Trophoblast cell (in vitro differentiated cells and primary cell): Measurements from ENCODE around the gene TSHZ2.

ENCODE experiments used
- DNase-seq, 2 donors: peaks; one replicate each; pipeline ENCODE4 v3.0.0-alpha.2; 2016
- H2AFZ ChIP-seq: 2 replicates; pipeline ENCODE4 v1.6.1; 2013; ENCODE audit warnings: low read length, moderate library complexity, mild to moderate bottlenecking; ENCODE audit not compliant: insufficient read depth, poor library complexity
- H2AK5ac ChIP-seq: 2 replicates; pipeline ENCODE4 v1.6.1; 2013; ENCODE audit warnings: mild to moderate bottlenecking, low read length
- H2BK120ac ChIP-seq: 2 replicates; pipeline ENCODE4 v1.6.1; 2013; ENCODE audit warnings: low read length, mild to moderate bottlenecking, moderate library complexity; ENCODE audit not compliant: insufficient read depth, poor library complexity
- H2BK12ac ChIP-seq: 2 replicates; pipeline ENCODE4 v1.6.1; 2013; ENCODE audit warnings: mild to moderate bottlenecking, low read length, moderate library complexity
- H2BK5ac ChIP-seq: 2 replicates; pipeline ENCODE4 v1.6.1; 2013; ENCODE audit warnings: low read length, low read depth, moderate library complexity, mild to moderate bottlenecking; ENCODE audit not compliant: poor library complexity
- H3K14ac ChIP-seq: 2 replicates; pipeline ENCODE4 v1.6.1; 2013; ENCODE audit warnings: mild to moderate bottlenecking, low read length
- H3K18ac ChIP-seq: 2 replicates; pipeline ENCODE4 v1.6.1; 2013; ENCODE audit warnings: mild to moderate bottlenecking, low read length
- H3K23ac ChIP-seq: 2 replicates; pipeline ENCODE4 v1.6.1; 2013; ENCODE audit warnings: low read length
- H3K27ac ChIP-seq: 2 replicates; pipeline ENCODE4 v1.5.1; 2013; ENCODE audit warnings: low read depth, mild to moderate bottlenecking, inconsistent platforms, low read length, moderate library complexity
- H3K27me3 ChIP-seq: 2 replicates; pipeline ENCODE4 v1.6.1; 2013; ENCODE audit warnings: inconsistent platforms, mild to moderate bottlenecking, low read length, moderate library complexity; ENCODE audit not compliant: insufficient read depth
- H3K36me3 ChIP-seq, 2 experiments: 1 replicate in 1 of 2; 2 replicates in 1 of 2; pipeline ENCODE4 v1.6.1; 2013; ENCODE audit warnings: low read length in 2 of 2, mild to moderate bottlenecking in 2 of 2, moderate library complexity in 1 of 2; ENCODE audit not compliant: insufficient read depth in 2 of 2, control insufficient read depth in 1 of 2
- H3K4ac ChIP-seq: 2 replicates; pipeline ENCODE4 v1.6.1; 2013; ENCODE audit warnings: low read depth, mild to moderate bottlenecking, low read length, moderate library complexity
- H3K4me1 ChIP-seq, 2 experiments: 1 replicate in 1 of 2; 2 replicates in 1 of 2; pipeline ENCODE4 v1.6.1; 2013; ENCODE audit warnings: low read length in 2 of 2, mild to moderate bottlenecking in 2 of 2, moderate library complexity in 1 of 2; ENCODE audit not compliant: insufficient read depth in 2 of 2, control insufficient read depth in 1 of 2
- H3K4me2 ChIP-seq: 2 replicates; pipeline ENCODE4 v1.6.1; 2013; ENCODE audit warnings: inconsistent platforms, mild to moderate bottlenecking, low read length, moderate library complexity
- H3K4me3 ChIP-seq: 2 replicates; pipeline ENCODE4 v1.5.1; 2013; ENCODE audit warnings: mild to moderate bottlenecking, low read depth, low read length, inconsistent platforms
- H3K79me1 ChIP-seq: one replicate; pipeline ENCODE4 v1.6.1; 2013; ENCODE audit warnings: low read length
- H3K79me2 ChIP-seq: 2 replicates; pipeline ENCODE4 v1.6.1; 2013; ENCODE audit warnings: low read length, mild to moderate bottlenecking; ENCODE audit not compliant: control insufficient read depth, insufficient read depth, poor library complexity
- H3K9ac ChIP-seq: 2 replicates; pipeline ENCODE4 v1.6.1; 2013; ENCODE audit warnings: mild to moderate bottlenecking, low read length
- H3K9me3 ChIP-seq: 2 replicates; pipeline ENCODE4 v1.6.1; 2013; ENCODE audit warnings: low read depth, mild to moderate bottlenecking, control low read depth, inconsistent platforms, low read length; ENCODE audit not compliant: insufficient read depth
- H4K12ac ChIP-seq: 2 replicates; pipeline ENCODE4 v1.6.1; 2013; ENCODE audit warnings: low read depth, mild to moderate bottlenecking, low read length, moderate library complexity
- H4K8ac ChIP-seq: 2 replicates; pipeline ENCODE4 v1.6.1; 2013; ENCODE audit warnings: low read depth, mild to moderate bottlenecking, low read length, moderate library complexity
- H4K91ac ChIP-seq: one replicate; pipeline ENCODE4 v1.6.1; 2013; ENCODE audit warnings: low read depth, mild to moderate bottlenecking, low read length, moderate library complexity
- WGBS: extraction: QIAGEN DNeasy Blood & Tissue Kit; methylation state at CpG from one replicate; pipeline ENCODE4 v1.1.7; 2013; ENCODE audit warnings: missing lambda C conversion rate; ENCODE audit not compliant: insufficient read length, insufficient coverage; ENCODE audit errors: extremely low coverage; 5-methylcytosine and 5-hydroxymethylcytosine counted together

Gene TSHZ2

GRCh38 chr20:52971498-52972189 is 514 bp upstream of the TSHZ2 start:
- Histone ChIP-seq H3K9me3 (peaks cover 3% of the 10 kb centered on the region), H2AFZ (no peak overlapping the region), H3K4me1 (peaks cover 0 to 7% of the 10 kb centered on the region in 2 experiments), H3K36me3 (no peaks in the 10 kb centered on the region), H3K79me2 (no peaks in the 10 kb centered on the region), H3K27ac (no peak overlapping the region), H4K91ac (no peak overlapping the region), H4K12ac (no peak overlapping the region), H3K79me1 (no peaks in the 10 kb centered on the region), H2AK5ac (no peak overlapping the region), H4K8ac (no peak overlapping the region), H2BK120ac (no peak overlapping the region), H3K4ac (no peak overlapping the region), H3K4me2 (peak overlapping the region; percentile 74), H3K14ac (no peak overlapping the region), H3K18ac (no peak overlapping the region), H3K9ac (no peak overlapping the region), H2BK12ac (no peak overlapping the region), H3K4me3 (no peak overlapping the region), H3K27me3 (peaks cover 15% of the 10 kb centered on the region), H3K23ac (no peak overlapping the region), H2BK5ac (no peak overlapping the region)
- WGBS = no CpG with 5 or more reads among the region's 16 CpGs
- DNase-seq = no peak

GRCh38 chr20:52972965-52973819 is 1.0 kb downstream of the TSHZ2 start:
- H3K79me1 ChIP-seq = no peaks in the 10 kb centered on the region
- H3K27me3 ChIP-seq = peaks cover 15% of the 10 kb centered on the region
- H2BK5ac ChIP-seq = no peak overlapping the region
- H3K23ac ChIP-seq = no peak overlapping the region
- no peaks in the 10 kb centered on the region for H3K36me3 ChIP-seq
- H3K4me1 ChIP-seq = peaks cover 0 to 7% of the 10 kb centered on the region in 2 experiments
- H3K18ac ChIP-seq = no peak overlapping the region
- no CpG with 5 or more reads among the region's 39 CpGs for whole genome bisulfite sequencing
- no peak overlapping the region for H3K9ac ChIP-seq
- no peak overlapping the region for H2AK5ac ChIP-seq
- H3K27ac ChIP-seq = no peak overlapping the region
- peaks cover 2% of the 10 kb centered on the region for H3K9me3 ChIP-seq
- H3K79me2 ChIP-seq = no peaks in the 10 kb centered on the region
- no peak overlapping the region for H4K12ac ChIP-seq
- H2AFZ ChIP-seq = peak overlapping the region; percentile 25
- peak overlapping the region; percentile 58 for H3K4me3 ChIP-seq
- no peak overlapping the region for H4K91ac ChIP-seq
- no peak overlapping the region for H3K4ac ChIP-seq
- H2BK12ac ChIP-seq = no peak overlapping the region
- peak overlapping the region; percentile 74 for H3K4me2 ChIP-seq
- H3K14ac ChIP-seq = no peak overlapping the region
- H2BK120ac ChIP-seq = no peak overlapping the region
- H4K8ac ChIP-seq = no peak overlapping the region
- DNase-seq = no peak

GRCh38 chr20:52974179-52974594 is 2.0 kb downstream of the TSHZ2 start:
- H3K4me3 ChIP-seq = no peak overlapping the region
- peaks cover 0 to 7% of the 10 kb centered on the region in 2 experiments for H3K4me1 ChIP-seq
- no CpG with 5 or more reads among the region's 5 CpGs for WGBS
- H2BK120ac ChIP-seq = no peak overlapping the region
- no peaks in the 10 kb centered on the region for H3K36me3 ChIP-seq
- H4K8ac ChIP-seq = no peak overlapping the region
- no peaks in the 10 kb centered on the region for H3K79me1 ChIP-seq
- DNase-seq = no peak
- H3K27ac ChIP-seq = no peak overlapping the region
- H2AK5ac ChIP-seq = no peak overlapping the region
- no peak overlapping the region for H3K23ac ChIP-seq
- no peak overlapping the region for H4K91ac ChIP-seq
- H4K12ac ChIP-seq = no peak overlapping the region
- H2BK12ac ChIP-seq = no peak overlapping the region
- H3K9ac ChIP-seq = no peak overlapping the region
- no peak overlapping the region for H3K18ac ChIP-seq
- H3K14ac ChIP-seq = no peak overlapping the region
- H3K27me3 ChIP-seq = peaks cover 15% of the 10 kb centered on the region
- no peak overlapping the region for H3K4ac ChIP-seq
- H2BK5ac ChIP-seq = no peak overlapping the region
- peaks cover 2% of the 10 kb centered on the region for H3K9me3 ChIP-seq
- no peaks in the 10 kb centered on the region for H3K79me2 ChIP-seq
- no peak overlapping the region for H3K4me2 ChIP-seq
- no peak overlapping the region for H2AFZ ChIP-seq

- no peak overlapping the region for H4K12ac ChIP-seq
- H3K27me3 ChIP-seq = peaks cover 15% of the 10 kb centered on the region
- H3K9me3 ChIP-seq = peaks cover 2% of the 10 kb centered on the region
- H2BK5ac ChIP-seq = no peak overlapping the region
- H2AFZ ChIP-seq = no peak overlapping the region
- H4K91ac ChIP-seq = no peak overlapping the region
- H3K14ac ChIP-seq = no peak overlapping the region
- no peaks in the 10 kb centered on the region for H3K79me2 ChIP-seq
- H3K18ac ChIP-seq = no peak overlapping the region
- no peak overlapping the region for H2AK5ac ChIP-seq
- no peaks in the 10 kb centered on the region for H3K79me1 ChIP-seq
- no peak overlapping the region for H3K9ac ChIP-seq
- H2BK120ac ChIP-seq = no peak overlapping the region
- H3K4me3 ChIP-seq = no peak overlapping the region
- WGBS = no CpG with 5 or more reads among the region's 11 CpGs
- DNase-seq = no peak
- H3K4me1 ChIP-seq = peaks cover 0 to 7% of the 10 kb centered on the region in 2 experiments
- no peaks in the 10 kb centered on the region for H3K36me3 ChIP-seq
- no peak overlapping the region for H3K27ac ChIP-seq
- no peak overlapping the region for H2BK12ac ChIP-seq
- H3K4me2 ChIP-seq = no peak overlapping the region
- H3K23ac ChIP-seq = no peak overlapping the region
- H4K8ac ChIP-seq = no peak overlapping the region
- H3K4ac ChIP-seq = no peak overlapping the region
Observed at GRCh38 chr20:52975029-52975732, 3.0 kb downstream of the TSHZ2 start.
